GM18909 (cell line): ENCODE data around the gene ARMH3.

Experiments
- ATAC-seq: cut with Tn5 transposase; IDR thresholded peaks from one replicate; pipeline ENCODE4 v1.9.1; 2021; ENCODE audit warnings: mild to moderate bottlenecking; ENCODE audit not compliant: unreplicated experiment, poor library complexity

Gene ARMH3

DNA sequence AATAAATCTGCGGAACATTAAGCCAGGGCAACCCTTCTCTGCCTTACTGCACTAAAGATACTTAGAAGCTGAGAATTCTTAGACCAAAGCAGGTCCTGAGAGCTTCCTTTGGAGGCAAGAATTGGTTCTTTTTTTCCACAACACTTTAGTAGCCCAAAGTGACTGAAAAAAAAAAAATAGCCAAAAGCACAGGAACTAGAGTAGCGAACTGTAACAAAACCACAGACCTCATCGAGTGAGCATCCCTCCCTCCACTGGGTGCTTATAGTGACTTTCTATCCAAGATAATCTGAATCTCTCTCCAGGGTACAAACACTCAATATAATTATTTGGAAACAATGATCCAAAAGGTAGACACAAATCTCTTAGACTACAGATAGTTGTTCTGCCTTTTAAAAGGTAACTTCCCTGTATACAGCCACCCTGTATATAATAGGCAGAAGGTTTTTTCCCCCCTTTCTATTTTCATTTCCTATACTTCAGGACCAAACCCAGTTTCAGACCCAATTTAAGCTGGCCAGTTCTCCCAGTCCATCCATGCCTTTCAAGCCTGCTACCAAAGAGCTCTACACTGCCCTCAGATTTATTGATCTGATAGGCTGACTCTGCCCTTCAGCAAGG is 180.8 kb downstream of the ARMH3 start:
- no peak for ATAC-seq

DNA sequence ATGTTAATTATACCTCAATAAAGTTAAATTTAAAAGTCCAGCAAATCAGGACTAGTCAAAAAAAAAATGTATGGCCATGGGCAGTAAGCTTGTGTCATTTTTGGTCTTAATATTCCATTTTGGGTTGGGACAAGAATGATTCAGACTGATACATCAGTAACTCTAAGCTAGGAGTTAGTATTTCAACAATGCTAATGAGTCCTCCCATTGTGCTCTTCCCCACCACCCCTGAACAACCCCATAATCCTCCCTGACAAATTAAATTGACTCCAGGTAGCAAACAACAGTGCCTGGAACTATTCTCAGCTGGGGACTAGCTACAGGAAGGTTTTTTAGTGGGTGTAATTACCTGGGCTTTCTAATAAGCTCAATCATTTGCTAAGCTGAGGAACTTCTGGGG is 181.7 kb downstream of the ARMH3 start:
- ATAC-seq = no peak

DNA sequence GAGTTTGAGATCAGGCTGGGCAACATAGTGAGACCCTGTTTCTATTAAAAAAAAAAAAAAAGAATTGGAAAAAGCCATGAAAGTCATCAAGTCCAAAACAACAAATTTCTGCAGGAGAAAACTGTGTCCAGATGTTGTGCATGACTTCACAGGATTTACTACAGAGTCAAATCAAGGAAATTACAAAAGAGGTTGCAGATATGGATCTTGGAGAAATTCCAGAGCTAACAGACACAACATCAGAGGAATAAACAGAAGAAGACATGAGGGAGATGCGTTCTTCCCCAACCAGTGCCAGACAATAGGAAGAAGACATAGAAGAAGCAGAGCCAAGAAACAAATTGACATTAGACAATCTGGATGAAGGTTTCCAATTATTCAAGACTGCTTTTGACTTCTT is 188.0 kb downstream of the ARMH3 start:
- ATAC-seq = no peak

DNA sequence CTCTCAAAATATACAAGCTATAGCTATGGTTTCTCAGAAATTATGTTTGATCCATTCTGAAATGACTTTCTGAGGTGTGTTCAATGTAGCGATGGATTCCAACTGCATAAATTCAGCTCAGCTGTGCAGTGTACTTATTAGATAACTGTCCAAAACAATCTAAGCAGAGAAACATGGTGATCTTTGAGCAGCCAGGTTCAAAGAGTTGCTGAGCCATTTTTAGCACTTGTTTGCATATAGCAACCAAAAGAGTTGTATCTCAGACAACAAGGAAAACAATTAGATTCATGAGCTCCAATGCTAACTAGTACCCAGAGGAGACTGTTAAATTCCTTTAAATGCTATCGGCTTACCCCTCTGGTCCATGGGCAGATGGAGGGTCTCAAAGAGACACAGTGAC is 196.4 kb downstream of the ARMH3 start:
- ATAC-seq = no peak

DNA sequence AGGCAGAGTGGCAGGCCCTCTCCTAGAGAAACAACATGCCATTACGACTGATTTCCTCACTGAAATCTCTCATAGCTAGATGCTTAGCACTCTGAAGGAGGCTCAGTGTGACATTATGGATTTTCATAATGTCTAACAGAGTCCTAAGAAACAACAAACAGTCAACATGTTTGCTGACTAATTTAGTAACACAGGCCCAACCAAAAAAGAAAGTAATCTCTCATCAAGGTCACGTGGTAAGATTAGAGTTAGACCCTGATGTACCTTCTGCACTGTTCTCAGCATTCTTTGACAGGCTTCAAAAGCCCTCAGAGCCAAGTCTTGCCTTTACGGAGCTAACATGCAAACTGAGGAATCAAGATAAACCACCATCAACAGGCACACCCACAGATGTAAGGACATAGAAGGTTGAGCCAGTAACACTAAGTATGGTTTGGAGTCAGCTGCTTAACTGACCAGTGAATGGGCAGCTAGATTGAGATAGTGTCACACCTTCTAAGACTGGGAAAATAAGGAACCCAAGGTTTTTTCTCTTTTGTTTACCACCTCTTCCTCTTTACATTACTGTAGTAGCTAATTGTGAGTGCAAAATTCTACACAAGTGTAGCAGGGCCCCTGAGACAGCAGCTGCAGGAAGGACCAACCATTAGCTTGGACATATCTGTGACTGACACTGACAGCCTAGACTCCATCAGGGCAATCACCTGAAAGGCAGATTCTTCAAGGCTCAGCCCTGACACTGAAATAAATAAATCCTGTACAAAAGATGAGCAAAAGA is 197.1 kb downstream of the ARMH3 start:
- peak; percentile 76 for ATAC-seq

DNA sequence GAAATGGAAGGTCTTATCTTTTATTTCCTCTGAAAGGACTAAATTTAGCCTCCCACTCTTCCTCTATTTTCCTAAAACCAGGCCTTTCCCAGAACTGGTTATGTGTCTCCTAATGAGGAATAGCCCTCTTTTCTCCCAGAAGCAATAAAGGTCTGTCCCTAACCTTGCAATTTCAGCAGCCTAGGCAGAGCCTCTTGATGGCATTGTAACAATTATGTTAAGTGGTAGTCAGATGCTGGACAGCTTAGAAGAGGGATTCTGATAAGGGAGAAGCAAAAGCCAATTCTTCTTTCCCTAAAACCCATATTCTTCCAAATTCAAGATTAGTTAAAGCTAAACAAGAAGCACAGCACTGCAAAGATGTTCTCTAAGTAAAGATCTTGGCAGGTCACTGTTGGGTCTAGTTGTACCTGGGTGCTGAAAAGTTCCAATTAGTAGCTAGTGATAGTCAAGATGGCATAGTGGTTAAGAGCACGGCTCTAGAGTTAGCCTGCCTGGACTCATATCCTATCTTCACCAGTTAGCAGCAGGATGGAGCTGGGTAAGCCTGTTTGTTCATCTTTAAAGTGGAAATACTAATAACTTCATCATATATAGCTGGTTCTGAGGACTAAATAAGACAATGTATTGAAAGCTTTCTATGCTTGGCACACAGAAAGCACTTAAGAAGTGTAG is 198.0 kb downstream of the ARMH3 start:
- no peak for ATAC-seq

DNA sequence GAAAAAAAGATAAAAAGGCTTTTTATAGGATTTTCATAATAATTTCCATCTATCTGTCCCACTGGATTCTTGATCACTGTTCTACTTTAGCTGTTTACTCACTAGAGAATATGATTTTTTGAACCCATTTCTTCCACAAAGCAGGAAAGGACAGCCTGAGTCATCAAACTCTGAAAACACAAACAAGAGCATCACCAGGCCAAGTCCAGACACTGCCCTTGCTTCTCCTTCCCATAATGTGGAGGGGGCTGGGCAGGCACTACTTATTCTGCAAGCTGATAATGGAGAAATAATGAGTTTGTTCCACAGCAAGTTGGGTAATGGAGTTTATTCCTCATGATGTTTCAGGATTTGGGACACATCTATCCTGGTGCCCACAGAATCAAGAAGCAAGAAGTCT is 199.3 kb downstream of the ARMH3 start:
- ATAC-seq = no peak

GRCh38 chr10:101851411-101852116 is 204.4 kb downstream of the ARMH3 start:
- ATAC-seq = no peak

- no peak for ATAC-seq
These were observed 205.2 kb downstream of the ARMH3 start for GRCh38 chr10:101850749-101851148.

- no peak for ATAC-seq
These were observed 207.1 kb downstream of the ARMH3 start for GRCh38 chr10:101848894-101849351.

- ATAC-seq = no peak
These were observed 207.6 kb downstream of the ARMH3 start for GRCh38 chr10:101848408-101848807.

DNA sequence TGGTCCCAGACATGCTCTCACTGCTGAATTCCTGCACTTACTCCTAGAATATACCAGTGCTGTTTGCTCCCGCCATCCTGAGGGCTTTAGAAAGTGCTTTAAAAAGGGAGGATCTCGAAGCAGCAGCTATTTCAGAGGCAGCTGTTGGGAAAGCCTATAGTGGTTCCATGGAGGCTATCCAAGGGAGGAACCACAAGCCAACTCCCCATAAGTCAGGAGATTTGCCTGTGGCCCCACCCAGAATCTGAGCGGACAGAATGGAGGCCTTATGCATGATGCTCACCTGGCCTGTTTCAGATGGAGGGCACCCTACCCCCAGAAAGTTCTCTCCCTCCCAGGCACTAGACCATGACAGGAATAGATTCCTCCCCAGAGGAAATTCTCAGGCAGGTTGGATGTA is 210.1 kb downstream of the ARMH3 start:
- no peak for ATAC-seq

DNA sequence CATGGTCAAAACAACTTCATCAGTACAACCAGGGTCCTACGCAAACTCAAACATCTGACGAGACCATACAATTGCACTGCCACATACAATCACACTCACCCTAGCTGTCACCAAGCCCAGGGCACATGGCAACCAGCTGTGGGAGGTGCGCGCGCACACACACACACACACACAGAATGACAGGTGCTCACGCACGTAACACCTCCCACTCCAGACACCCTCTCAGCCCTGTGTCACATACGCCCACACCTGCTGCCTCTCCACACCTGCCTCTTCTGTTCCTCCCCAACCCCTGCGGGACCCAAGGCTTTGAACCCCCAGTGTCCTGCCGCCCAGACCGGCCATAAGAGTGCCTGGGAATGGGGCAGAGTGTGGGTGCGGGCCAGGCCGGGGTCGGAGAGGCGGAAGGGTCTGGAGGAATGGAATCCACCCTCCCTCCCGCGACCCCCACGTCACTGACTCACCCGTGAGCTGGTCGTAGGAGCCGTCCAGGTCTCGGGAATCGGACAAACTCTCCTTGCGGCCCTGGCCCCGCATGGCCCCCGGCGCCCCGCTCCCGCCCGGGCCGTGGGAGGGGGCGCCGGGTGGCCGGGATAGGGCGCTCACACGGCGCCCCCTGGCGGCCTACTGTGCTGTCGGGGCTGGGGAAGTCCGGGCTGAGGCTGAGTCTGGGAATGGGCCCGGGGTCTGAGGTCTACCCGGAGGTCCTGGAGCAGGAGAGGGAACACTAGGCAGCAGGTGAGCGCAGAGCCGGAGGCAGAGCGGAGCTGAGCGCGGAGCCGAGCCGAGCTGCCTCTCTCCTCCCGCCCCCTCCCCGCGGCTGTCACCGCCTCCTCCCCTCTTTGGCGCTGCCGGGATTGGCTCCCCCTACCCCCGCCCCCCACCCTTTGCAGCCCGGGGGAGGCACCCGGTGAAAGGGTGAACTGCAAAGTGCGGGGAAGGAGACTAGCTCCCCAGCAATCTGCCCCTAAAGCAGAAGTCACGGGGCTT is 212.6 kb downstream of the ARMH3 start, which contains the start of gene KCNIP2:
KCNIP2 (minus strand) TSS at position 769 of the 990 bp plus-strand sequence; CDS start at position 537, 232 bp downstream.
- no peak for ATAC-seq

DNA sequence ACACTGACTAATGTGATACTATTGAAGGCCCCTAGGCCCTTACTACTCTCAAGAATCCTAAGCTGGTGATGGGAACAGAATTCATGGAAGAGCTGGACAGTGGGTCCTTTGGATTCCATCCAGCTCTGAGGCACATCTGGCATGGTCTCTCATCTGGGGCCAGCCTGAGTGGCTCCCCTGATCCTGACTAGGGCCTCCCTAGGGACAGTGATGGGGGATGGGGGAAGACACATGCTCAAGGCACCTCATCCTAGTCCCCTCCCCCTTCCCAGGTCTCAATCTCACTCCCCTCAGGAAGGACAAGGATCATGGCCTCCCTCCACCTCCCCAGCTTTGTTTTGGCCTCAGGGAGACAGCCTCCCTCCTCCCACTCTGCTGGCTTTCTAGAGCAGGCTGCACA is 214.1 kb downstream of the ARMH3 start:
- no peak for ATAC-seq

DNA sequence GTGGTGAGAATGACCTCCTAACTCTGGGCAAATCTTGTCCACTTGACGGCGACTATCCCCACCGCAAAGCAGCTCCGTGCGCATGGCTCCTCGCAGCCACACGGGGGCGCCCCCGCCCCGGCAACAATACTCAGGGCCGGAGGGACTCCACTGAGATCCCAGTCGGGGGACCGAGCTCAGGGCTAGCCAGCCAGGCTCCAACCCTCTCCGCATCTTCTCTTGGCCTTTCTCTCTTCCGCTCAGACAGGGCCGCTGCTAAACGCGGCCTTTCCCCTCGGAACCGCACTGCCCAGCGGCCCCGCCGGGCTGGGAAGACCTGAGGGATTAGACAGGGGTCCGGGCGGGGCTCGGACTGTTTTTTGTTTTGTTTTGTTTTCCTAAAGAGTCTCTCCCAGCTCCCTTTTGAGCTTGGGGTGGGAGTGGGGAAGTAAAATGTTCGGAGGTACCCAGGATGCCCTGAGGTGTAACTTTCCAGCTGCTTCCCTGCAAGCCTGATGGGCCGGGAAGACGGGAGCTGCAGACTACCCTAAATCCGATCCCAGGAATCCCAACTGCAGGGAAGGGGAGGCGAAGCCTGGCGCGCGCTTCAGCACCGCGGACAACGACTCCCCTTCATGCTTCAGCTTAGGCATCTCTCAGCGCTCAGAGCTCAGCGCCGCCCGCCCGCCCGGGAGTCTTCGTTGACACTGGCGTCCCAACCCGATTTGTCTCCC is 215.1 kb downstream of the ARMH3 start:
- peak; percentile 74 for ATAC-seq

DNA sequence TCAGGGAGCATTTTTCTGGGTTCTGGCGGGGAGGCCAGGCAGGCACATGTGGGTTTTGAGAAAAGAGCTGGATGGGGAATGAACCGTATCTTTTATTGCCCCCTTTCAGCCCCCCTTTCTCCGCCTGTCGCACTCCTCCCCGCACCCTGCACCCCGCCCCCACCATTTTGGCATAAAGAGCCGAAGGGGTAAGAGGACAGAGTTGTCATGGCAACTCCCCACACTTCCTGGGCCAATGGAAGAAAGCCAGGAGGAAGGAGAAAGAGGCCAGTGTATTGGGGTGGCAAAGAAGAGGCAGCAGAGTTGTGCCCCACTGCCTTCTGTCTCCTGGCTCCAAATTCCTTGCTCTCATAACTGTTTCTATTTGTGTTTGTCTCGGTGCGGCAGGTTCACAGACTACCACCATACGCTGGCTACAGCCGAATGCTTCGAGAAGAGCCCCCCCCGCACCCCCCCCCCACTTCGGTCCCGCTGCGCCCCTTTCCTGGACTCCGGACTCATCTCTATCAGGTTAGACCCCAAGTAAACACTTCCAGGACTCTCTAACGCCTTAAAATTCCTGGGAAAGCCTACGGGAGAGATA is 215.8 kb downstream of the ARMH3 start:
- ATAC-seq = no peak

GRCh38 chr10:101839416-101840063 is 216.4 kb downstream of the ARMH3 start:
- no peak for ATAC-seq

DNA sequence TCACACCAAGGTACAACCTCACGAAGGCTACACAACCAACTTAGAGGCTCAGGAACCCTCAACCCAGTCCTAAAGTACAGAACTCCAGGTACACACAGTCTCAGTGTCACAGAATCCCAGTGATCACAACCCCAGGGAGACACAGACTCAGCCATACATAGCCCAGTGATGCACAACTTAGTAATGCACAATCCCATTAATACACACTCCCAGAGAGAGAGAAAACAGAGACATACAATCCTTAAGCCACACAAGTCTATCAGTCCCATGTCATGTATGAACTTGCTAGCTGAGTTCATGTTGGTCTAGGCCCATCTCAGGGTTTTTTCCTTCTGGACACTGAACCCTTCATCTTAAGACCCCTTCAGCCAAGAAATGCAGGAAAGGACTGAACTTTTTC is 217.0 kb downstream of the ARMH3 start:
- no peak for ATAC-seq
